Spleen (tissue), 11 donors: Measurements from ENCODE around the gene DUS2. TPM values are rescaled to one million over a fixed set of nuclear protein-coding genes. Genes with fewer than 3 reads are reported as not detected.
"Not testable (repeated sequence)": the region's sequence is repeated elsewhere in the genome, so short reads cannot be mapped to it uniquely, and the experiment has no call there.

ENCODE experiments used
- DNase-seq: peaks from one replicate; pipeline ENCODE4 v3.0.0-alpha.2; 2020
- H3K27ac ChIP-seq, 8 donors: fragments of 200-600 bp; sonication (generic) in 7 of 8; 1 replicate in 4 of 8; 2 replicates in 4 of 8; pipeline versions ENCODE4 v1.5.0 to v1.8.0; 2016 to 2021; ENCODE audit warnings: inconsistent platforms in 4 of 8, mild to moderate bottlenecking in 4 of 8, moderate library complexity in 1 of 8
- H3K27me3 ChIP-seq, 7 donors: fragments of 200-600 bp; sonication (generic) in 6 of 7; replicated peaks in 1 of 7; 1 replicate in 4 of 7; 2 replicates in 3 of 7; pipeline versions ENCODE4 v1.5.0 to v1.8.0; 2016 to 2021; ENCODE audit warnings: inconsistent platforms in 3 of 7, mild to moderate bottlenecking in 1 of 7
- H3K36me3 ChIP-seq, 6 donors: fragments of 200-600 bp; sonication (generic) in 5 of 6; 1 replicate in 4 of 6; 2 replicates in 2 of 6; pipeline versions ENCODE4 v1.5.0 to v1.8.0; 2016 to 2021; ENCODE audit warnings: inconsistent platforms in 2 of 6
- H3K4me1 ChIP-seq, 6 donors: fragments of 200-600 bp; sonication (generic) in 5 of 6; 1 replicate in 3 of 6; 2 replicates in 3 of 6; pipeline versions ENCODE4 v1.5.0 to v1.8.0; 2016 to 2021; ENCODE audit warnings: inconsistent platforms in 3 of 6
- H3K4me3 ChIP-seq, 8 donors: fragments of 200-600 bp; sonication (generic) in 7 of 8; 1 replicate in 4 of 8; 2 replicates in 4 of 8; pipeline versions ENCODE4 v1.5.0 to v1.8.0; 2016 to 2021; ENCODE audit warnings: inconsistent platforms in 4 of 8, mild to moderate bottlenecking in 4 of 8, moderate library complexity in 2 of 8
- H3K9me3 ChIP-seq, 8 donors: fragments of 200-600 bp; sonication (generic) in 7 of 8; 1 replicate in 4 of 8; 2 replicates in 4 of 8; pipeline versions ENCODE4 v1.5.0 to v1.8.0; 2016 to 2021; ENCODE audit warnings: inconsistent platforms in 4 of 8
- POLR2A ChIP-seq, 3 donors: fragments of 450-650 bp; IDR thresholded peaks; one replicate each; pipeline ENCODE4 v1.5.1; 2017; ENCODE audit warnings: antibody characterized with exemption in 3 of 3, mild to moderate bottlenecking in 1 of 3
- POLR2AphosphoS5 ChIP-seq, 3 donors: sonication (generic); formaldehyde crosslinking; IDR thresholded peaks; one replicate each; pipeline ENCODE4 v1.5.1; 2017; ENCODE audit warnings: antibody characterized with exemption in 3 of 3
- WGBS, 5 donors: extraction: QIAGEN DNeasy Blood & Tissue Kit in 3 of 5; methylation state at CpG; one replicate each; pipeline versions ENCODE4 v1.1.5 to v1.1.7; 2013 to 2018; 5-methylcytosine and 5-hydroxymethylcytosine counted together
- intact Hi-C: fragments of 100-400 bp; cut with DNase I; formaldehyde crosslinking; loops from one replicate; pipeline ENCODE4 v1.15.0; 2023; ENCODE audit warnings: low total_unique reads
- polyA plus RNA-seq, 3 donors: library from polyadenylated mRNA; stranded (reverse); fragments of 200-250 nt; gene quantifications; one replicate each; pipeline ENCODE4 v1.2.1, GENCODE V29; 2013
- total RNA-seq, 7 donors: library from RNA; depleted of rRNA in 3 of 7; stranded (reverse); fragments of >200 nt in 3 of 7; fragmentation: NEBNext Ultra II Directional in 4 of 7; extraction: Animal tissue kit (Norgen Biotek cat#: 25700) in 4 of 7; gene quantifications; one replicate each; pipeline versions ENCODE4 v1.1.0 to v1.2.1, GENCODE V29; 2016 to 2021
- TF ChIP-seq, protein P1 (sequence below), 11 experiments: fragments of 200-600 bp in 7 of 11; fragments of 450-650 bp in 4 of 11; sonication (generic) in 4 of 11; IDR thresholded peaks in 8 of 11; conservative IDR thresholded peaks in 3 of 11; 1 replicate in 7 of 11; 2 replicates in 4 of 11; pipeline versions ENCODE4 v1.4.0 to v1.8.0; 2016 to 2021; ENCODE audit warnings: antibody characterized with exemption in 11 of 11, inconsistent platforms in 4 of 11, mild to moderate bottlenecking in 1 of 11
- donor health status: healthy with polysubstance abuse.
- donor health status: DM: no; HTN: no; CAD: no; lungs with moderate emphysema.
- donor health status: DM: no; HTN: no; CAD: no.
- donor health status: Bipolar disorder and iron deficiency.
- donor health status: healthy.
- donor health status: DM: no; HTN: no; CAD: no.
- donor health status: DM: yes; HTN: yes; CAD: no.

DUS2 gene
- total and polyA plus RNA-seq, 10 donors: 17.4 to 31.7 (median 27.1) TPM

DNA sequence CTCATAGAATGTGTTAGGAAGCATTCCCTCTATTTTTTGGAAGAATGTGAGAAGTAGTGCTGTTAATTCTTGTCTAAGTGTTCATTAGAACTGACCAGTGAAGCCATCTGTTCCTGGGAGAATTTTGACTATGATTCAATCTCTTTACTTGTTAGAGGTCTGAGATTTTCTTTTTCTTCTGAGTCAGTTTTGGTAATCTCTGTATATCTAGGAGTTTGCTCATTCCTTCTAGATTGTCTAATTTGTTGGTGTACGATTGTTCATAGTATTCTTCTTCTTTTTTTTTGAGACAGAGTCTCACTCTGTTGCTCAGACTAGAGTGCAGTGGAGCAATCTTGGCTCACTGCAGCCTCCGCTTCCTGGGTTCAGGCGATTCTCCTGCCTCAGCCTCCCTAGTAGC is 82.5 kb downstream of the DUS2 start:
- Histone ChIP-seq H3K4me3 (no peak overlapping the region), H3K27ac (no peak overlapping the region), H3K9me3 (peaks cover 3 to 38% (median 23%) of the 10 kb centered on the region in 8 donors), H3K36me3 (no peaks in the 10 kb centered on the region), H3K4me1 (peaks cover 4 to 77% (median 36%) of the 10 kb centered on the region in 6 donors), H3K27me3 (no peaks in the 10 kb centered on the region)
- TF ChIP-seq POLR2AphosphoS5 (IDR thresholded peaks at IDR 0.05) (no peak), POLR2A (IDR thresholded peaks at IDR 0.05) (no peak)
- TF ChIP-seq, protein P1, sequence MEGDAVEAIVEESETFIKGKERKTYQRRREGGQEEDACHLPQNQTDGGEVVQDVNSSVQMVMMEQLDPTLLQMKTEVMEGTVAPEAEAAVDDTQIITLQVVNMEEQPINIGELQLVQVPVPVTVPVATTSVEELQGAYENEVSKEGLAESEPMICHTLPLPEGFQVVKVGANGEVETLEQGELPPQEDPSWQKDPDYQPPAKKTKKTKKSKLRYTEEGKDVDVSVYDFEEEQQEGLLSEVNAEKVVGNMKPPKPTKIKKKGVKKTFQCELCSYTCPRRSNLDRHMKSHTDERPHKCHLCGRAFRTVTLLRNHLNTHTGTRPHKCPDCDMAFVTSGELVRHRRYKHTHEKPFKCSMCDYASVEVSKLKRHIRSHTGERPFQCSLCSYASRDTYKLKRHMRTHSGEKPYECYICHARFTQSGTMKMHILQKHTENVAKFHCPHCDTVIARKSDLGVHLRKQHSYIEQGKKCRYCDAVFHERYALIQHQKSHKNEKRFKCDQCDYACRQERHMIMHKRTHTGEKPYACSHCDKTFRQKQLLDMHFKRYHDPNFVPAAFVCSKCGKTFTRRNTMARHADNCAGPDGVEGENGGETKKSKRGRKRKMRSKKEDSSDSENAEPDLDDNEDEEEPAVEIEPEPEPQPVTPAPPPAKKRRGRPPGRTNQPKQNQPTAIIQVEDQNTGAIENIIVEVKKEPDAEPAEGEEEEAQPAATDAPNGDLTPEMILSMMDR (IDR thresholded peaks at IDR 0.05 in 8 of 11, conservative IDR thresholded peaks at IDR 0.05 in 3 of 11): no peak
- no peak for DNase-seq
- WGBS, 5 donors: 88 to 99% (median 96%) methylated on average over 3 of the region's 3 CpGs
- intact Hi-C loops: no loop called here

DNA sequence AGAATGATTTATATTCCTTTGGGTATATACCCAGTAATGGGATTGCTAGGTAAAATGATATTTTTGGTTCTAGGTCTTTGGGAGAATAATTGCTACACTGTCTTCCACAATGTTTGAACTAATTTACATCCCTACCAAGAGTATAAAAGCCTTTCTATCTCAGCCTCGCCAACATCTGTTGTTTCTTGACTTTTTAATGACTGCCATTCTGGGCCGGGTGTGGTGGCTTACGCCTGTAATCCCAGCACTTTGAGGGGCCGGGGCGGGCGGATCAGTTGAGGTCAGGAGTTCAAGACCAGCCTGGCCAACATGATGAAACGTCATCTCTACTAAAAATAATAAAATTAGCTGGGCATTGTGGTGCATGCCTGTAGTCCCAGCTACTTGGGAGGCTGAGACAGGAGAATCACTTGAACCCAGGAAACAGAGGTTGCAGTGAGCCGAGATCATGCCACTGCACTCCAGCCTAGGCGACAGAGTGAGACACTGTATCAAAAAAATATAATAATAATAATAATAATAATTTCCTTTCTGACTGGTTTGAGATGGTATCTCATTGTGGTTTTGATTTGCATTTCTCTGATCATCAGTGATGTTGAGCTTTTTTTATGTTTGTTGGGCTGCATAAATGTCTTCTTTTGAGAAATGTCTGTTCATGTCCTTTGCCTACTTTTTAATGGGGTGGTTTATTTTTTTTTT is 84.3 kb downstream of the DUS2 start:
- intact Hi-C loops, H3K4me3 ChIP-seq, H3K27ac ChIP-seq, DNase-seq, H3K27me3 ChIP-seq, H3K36me3 ChIP-seq: not testable (repeated sequence)
- H3K4me1 ChIP-seq: peaks cover 4 to 61% (median 28%) of the 10 kb centered on the region in 6 donors
- WGBS, 5 donors: 61 to 83% (median 74%) methylated on average over 9 of the region's 9 CpGs
- peaks cover 3 to 51% (median 37%) of the 10 kb centered on the region in 8 donors for H3K9me3 ChIP-seq

DNA sequence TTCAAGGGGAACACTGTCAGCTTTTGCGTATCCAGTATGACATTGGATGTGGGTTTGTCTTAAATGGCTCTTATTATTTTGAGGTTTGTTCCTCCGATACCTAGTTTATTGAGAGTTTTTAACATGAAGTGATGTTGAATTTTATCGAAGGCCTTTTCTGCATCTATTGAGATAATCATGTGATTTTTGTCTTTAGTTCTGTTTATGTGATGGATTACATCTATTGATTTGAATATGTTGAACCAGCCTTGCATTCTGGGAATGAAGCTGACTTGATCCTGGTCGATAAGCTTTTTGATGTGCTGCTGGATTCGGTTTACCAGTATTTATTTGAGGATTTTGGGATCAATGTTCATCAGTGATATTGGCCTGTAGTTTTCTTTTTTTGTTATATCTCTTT is 86.1 kb downstream of the DUS2 start:
- intact Hi-C loops, H3K27ac ChIP-seq: not testable (repeated sequence)

DNA sequence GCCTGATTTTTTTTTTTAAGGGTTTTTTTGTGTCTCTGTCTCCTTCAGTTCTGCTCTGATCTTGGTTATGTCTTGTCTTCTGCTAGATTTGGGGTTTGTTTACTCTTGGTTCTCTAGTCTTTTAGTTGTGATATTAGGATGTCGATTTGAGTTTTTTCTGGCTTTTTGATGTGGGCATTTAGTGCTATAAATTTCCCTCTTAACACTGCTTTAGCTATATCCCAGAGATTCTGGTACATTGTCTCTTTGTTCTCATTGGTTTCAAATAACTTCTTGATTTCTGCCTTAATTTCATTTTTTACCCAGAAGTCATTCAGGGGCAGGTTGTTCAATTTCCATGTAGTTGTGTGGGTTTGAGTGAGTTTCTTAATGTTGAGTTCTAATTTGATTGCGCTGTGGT is 87.5 kb downstream of the DUS2 start:
- intact Hi-C loops, H3K27me3 ChIP-seq, DNase-seq, H3K4me3 ChIP-seq, H3K36me3 ChIP-seq, H3K27ac ChIP-seq: not testable (repeated sequence)
- H3K4me1 ChIP-seq: peaks cover 0 to 61% (median 44%) of the 10 kb centered on the region in 6 donors
- 93 to 98% (median 94%) methylated on average over 2 of the region's 2 CpGs for WGBS, 5 donors
- peaks cover 3 to 45% (median 37%) of the 10 kb centered on the region in 8 donors for H3K9me3 ChIP-seq

More for the DNA sequence above, 86.1 kb downstream of the DUS2 start:
- H3K27me3 ChIP-seq, DNase-seq, H3K4me3 ChIP-seq, H3K36me3 ChIP-seq: not testable (repeated sequence)
- Histone ChIP-seq H3K4me1 (peaks cover 0 to 61% (median 32%) of the 10 kb centered on the region in 6 donors), H3K9me3 (peaks cover 3 to 51% (median 37%) of the 10 kb centered on the region in 8 donors)
- 95 to 99% (median 98%) methylated on average over 5 of the region's 5 CpGs for WGBS, 5 donors

DNA sequence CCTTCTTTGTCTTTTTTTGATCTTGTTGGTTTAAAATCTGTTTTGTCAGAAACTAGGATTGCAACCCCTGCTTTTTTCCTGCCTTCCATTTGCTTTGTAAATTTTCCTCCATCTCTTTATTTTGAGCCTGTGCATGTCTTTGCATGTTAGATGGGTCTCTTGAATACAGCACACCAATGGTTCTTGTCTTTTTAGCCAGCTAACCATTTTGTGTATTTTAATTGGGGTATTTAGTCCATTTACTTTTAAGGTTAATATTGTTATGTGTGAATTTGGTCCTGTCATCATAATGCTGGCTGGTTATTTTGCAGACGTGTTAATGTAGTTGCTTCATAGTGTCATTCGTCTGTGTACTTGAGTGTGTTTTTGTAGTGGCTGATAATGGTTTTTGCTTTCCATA is 88.3 kb downstream of the DUS2 start:
- intact Hi-C loops: no loop called here
- TF ChIP-seq, protein P1 (IDR thresholded peaks at IDR 0.05 in 8 of 11, conservative IDR thresholded peaks at IDR 0.05 in 3 of 11): no peak
- TF ChIP-seq POLR2AphosphoS5 (IDR thresholded peaks at IDR 0.05) (no peak), POLR2A (IDR thresholded peaks at IDR 0.05) (no peak)

More for the DNA sequence above, 88.3 kb downstream of the DUS2 start:
- DNase-seq: no peak
- Histone ChIP-seq H3K27ac (no peak overlapping the region), H3K9me3 (peaks cover 3 to 45% (median 37%) of the 10 kb centered on the region in 8 donors), H3K36me3 (no peaks in the 10 kb centered on the region), H3K4me3 (no peak overlapping the region), H3K4me1 (peaks cover 7 to 61% (median 50%) of the 10 kb centered on the region in 6 donors), H3K27me3 (no peaks in the 10 kb centered on the region)
- WGBS, 5 donors: 85 to 93% (median 91%) methylated on average over 2 of the region's 2 CpGs
